DMS153 (cell line): Measurements from ENCODE around the gene SCN2A.
"Not testable (repeated sequence)": the region's sequence is repeated elsewhere in the genome, so short reads cannot be mapped to it uniquely, and the experiment has no call there.

Experiments used
- DNase-seq: peaks from one replicate; lab custom pipeline; 2025; lab: John Stamatoyannopoulos, UW

SCN2A gene

GRCh38 chr2:165328272-165328671 lies 89.1 kb downstream of the SCN2A start:
- no peak for DNase-seq

GRCh38 chr2:165344276-165344675 lies 105.1 kb downstream of the SCN2A start:
- not testable (repeated sequence) for DNase-seq

GRCh38 chr2:165348441-165348840 lies 109.2 kb downstream of the SCN2A start:
- no peak for DNase-seq

GRCh38 chr2:165349181-165349580 lies 110.0 kb downstream of the SCN2A start:
- DNase-seq: no peak

- no peak for DNase-seq
Measured at GRCh38 chr2:165357758-165358157, 118.5 kb downstream of the SCN2A start.

- DNase-seq: no peak
Measured at GRCh38 chr2:165361514-165361913, 122.3 kb downstream of the SCN2A start.

GRCh38 chr2:165369131-165369897 lies 130.1 kb downstream of the SCN2A start:
- no peak for DNase-seq

- DNase-seq: no peak
Measured at GRCh38 chr2:165369898-165370296, 130.7 kb downstream of the SCN2A start.

- peak; percentile 96 for DNase-seq
Measured at GRCh38 chr2:165371356-165371755, 132.1 kb downstream of the SCN2A start.

- DNase-seq: no peak
Measured at GRCh38 chr2:165373278-165374010, 134.2 kb downstream of the SCN2A start.

GRCh38 chr2:165376571-165376975 lies 137.4 kb downstream of the SCN2A start:
- peak; percentile 22 for DNase-seq

- no peak for DNase-seq
Measured at GRCh38 chr2:165382362-165382761, 143.1 kb downstream of the SCN2A start.

- DNase-seq: peak; percentile 82
Measured at GRCh38 chr2:165390875-165391274, 151.7 kb downstream of the SCN2A start.

- DNase-seq: no peak
Measured at GRCh38 chr2:165391791-165392190, 152.6 kb downstream of the SCN2A start.

- not testable (repeated sequence) for DNase-seq
Measured at GRCh38 chr2:165398603-165399002, 159.4 kb downstream of the SCN2A start.

GRCh38 chr2:165401285-165401852 lies 162.2 kb downstream of the SCN2A start:
- DNase-seq: peak; percentile 48

GRCh38 chr2:165402162-165402561 lies 162.9 kb downstream of the SCN2A start:
- DNase-seq: no peak

- DNase-seq: no peak
Measured at GRCh38 chr2:165406173-165406572, 167.0 kb downstream of the SCN2A start.

- DNase-seq: no peak
Measured at GRCh38 chr2:165407466-165407865, 168.3 kb downstream of the SCN2A start.

GRCh38 chr2:165408186-165408585 lies 169.0 kb downstream of the SCN2A start:
- DNase-seq: peak; percentile 87

- DNase-seq: no peak
Measured at GRCh38 chr2:165410276-165410675, 171.1 kb downstream of the SCN2A start.

- DNase-seq: no peak
Measured at GRCh38 chr2:165414187-165414586, 175.0 kb downstream of the SCN2A start.

- DNase-seq: no peak
Measured at GRCh38 chr2:165417009-165417408, 177.8 kb downstream of the SCN2A start.
